ENCODE data around the gene TACO1.

GRCh38 chr17:63561819-63562218 is 38.9 kb upstream of the TACO1 start:
- TF ChIP-seq CTCF (IDR thresholded peaks at IDR 0.05; ENCODE audit: low read depth, low read length), result no peak
- TF ChIP-seq POLR2A (IDR thresholded peaks at IDR 0.05; ENCODE audit: extremely low read depth, insufficient read length), result no peak
